Tibial nerve (tissue), 4 donors: ENCODE measurements around the gene DYNC1LI2. TPM values are rescaled to one million over a fixed set of nuclear protein-coding genes. Genes with fewer than 3 reads are reported as not detected.

Source experiments
- DNase-seq, 2 donors: peaks; one replicate each; pipeline ENCODE4 v3.0.0-alpha.2; 2019; ENCODE audit warnings: low spot score in 2 of 2
- H3K27ac ChIP-seq, 4 donors: fragments of 200-600 bp; sonication (generic) in 3 of 4; one replicate each; pipeline ENCODE4 v1.5.1; 2017 to 2019; ENCODE audit warnings: mild to moderate bottlenecking in 1 of 4
- H3K27me3 ChIP-seq, 2 donors: fragments of 200-600 bp; sonication (generic) in 1 of 2; one replicate each; pipeline versions ENCODE4 v1.5.1 to v1.6.0; 2017 to 2019
- H3K36me3 ChIP-seq, 3 donors: fragments of 200-600 bp; sonication (generic); one replicate each; pipeline ENCODE4 v1.5.1; 2018 to 2019
- H3K4me1 ChIP-seq, 4 donors: fragments of 200-600 bp; sonication (generic) in 3 of 4; one replicate each; pipeline ENCODE4 v1.5.1; 2017 to 2019
- H3K4me3 ChIP-seq, 4 donors: fragments of 200-600 bp; sonication (generic) in 3 of 4; one replicate each; pipeline ENCODE4 v1.5.1; 2017 to 2019; ENCODE audit warnings: mild to moderate bottlenecking in 1 of 4, moderate library complexity in 1 of 4
- H3K9me3 ChIP-seq, 4 donors: fragments of 200-600 bp; sonication (generic) in 3 of 4; one replicate each; pipeline ENCODE4 v1.5.1; 2017 to 2019
- EP300 ChIP-seq, 2 donors: sonication (generic); formaldehyde crosslinking; IDR thresholded peaks; one replicate each; pipeline ENCODE4 v1.6.1; 2017; ENCODE audit warnings: antibody characterized with exemption in 2 of 2, mild to moderate bottlenecking in 1 of 2
- POLR2A ChIP-seq, 2 donors: fragments of 450-650 bp; IDR thresholded peaks; one replicate each; pipeline ENCODE4 v1.6.1; 2017; ENCODE audit warnings: antibody characterized with exemption in 2 of 2, mild to moderate bottlenecking in 2 of 2, moderate library complexity in 2 of 2
- WGBS, 2 donors: methylation state at CpG; one replicate each; pipeline ENCODE4 v1.1.5; 2018; 5-methylcytosine and 5-hydroxymethylcytosine counted together
- total RNA-seq, 4 donors: library from RNA; depleted of rRNA; stranded (reverse); fragments of >200 nt; gene quantifications; one replicate each; pipeline ENCODE4 v1.1.0, GENCODE V29; 2016
- TF ChIP-seq, protein P1 (sequence below), 5 experiments: fragments of 200-600 bp in 3 of 5; fragments of 450-650 bp in 2 of 5; sonication (generic) in 3 of 5; IDR thresholded peaks; one replicate each; pipeline ENCODE4 v1.5.1; 2016 to 2019; ENCODE audit warnings: antibody characterized with exemption in 5 of 5, mild to moderate bottlenecking in 3 of 5, moderate library complexity in 2 of 5

The DYNC1LI2 gene
- total RNA-seq, 4 donors from 2014 or later = 248 to 363 (median 266) TPM

DNA sequence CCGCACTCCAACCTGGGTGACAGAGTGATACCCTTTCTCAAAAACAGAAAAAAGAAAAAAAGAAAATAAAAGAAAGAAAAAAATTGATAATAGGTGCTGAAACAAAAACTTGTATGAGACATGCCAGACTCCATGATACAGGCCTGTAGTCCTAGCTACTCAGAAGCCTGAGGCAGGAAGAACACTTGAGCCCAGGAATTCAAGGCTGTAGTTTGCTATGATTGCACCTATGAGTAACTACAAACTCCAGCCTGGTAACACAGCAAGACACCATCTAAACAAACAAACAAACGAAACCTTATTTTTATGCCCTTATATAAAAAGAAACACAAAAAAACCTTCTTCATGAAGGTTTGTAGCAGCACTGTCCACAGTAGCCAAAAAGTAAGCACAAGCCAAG lies 49.9 kb downstream of the DYNC1LI2 start:
- no peak overlapping the region for H3K4me3 ChIP-seq
- no peak overlapping the region for H3K27ac ChIP-seq
- H3K4me1 ChIP-seq = peaks cover 0 to 24% (median 3%) of the 10 kb centered on the region in 4 donors
- H3K27me3 ChIP-seq = no peaks in the 10 kb centered on the region
- H3K9me3 ChIP-seq = no peaks in the 10 kb centered on the region
- no peaks in the 10 kb centered on the region for H3K36me3 ChIP-seq
- no peak for TF ChIP-seq EP300 (IDR thresholded peaks at IDR 0.05)
- TF ChIP-seq, protein P1, sequence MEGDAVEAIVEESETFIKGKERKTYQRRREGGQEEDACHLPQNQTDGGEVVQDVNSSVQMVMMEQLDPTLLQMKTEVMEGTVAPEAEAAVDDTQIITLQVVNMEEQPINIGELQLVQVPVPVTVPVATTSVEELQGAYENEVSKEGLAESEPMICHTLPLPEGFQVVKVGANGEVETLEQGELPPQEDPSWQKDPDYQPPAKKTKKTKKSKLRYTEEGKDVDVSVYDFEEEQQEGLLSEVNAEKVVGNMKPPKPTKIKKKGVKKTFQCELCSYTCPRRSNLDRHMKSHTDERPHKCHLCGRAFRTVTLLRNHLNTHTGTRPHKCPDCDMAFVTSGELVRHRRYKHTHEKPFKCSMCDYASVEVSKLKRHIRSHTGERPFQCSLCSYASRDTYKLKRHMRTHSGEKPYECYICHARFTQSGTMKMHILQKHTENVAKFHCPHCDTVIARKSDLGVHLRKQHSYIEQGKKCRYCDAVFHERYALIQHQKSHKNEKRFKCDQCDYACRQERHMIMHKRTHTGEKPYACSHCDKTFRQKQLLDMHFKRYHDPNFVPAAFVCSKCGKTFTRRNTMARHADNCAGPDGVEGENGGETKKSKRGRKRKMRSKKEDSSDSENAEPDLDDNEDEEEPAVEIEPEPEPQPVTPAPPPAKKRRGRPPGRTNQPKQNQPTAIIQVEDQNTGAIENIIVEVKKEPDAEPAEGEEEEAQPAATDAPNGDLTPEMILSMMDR (IDR thresholded peaks at IDR 0.05) = no peak
- TF ChIP-seq POLR2A (IDR thresholded peaks at IDR 0.05) = no peak
- no peak for DNase-seq
- 89 to 90% methylated on average over 2 of the region's 2 CpGs for WGBS, 2 donors

DNA sequence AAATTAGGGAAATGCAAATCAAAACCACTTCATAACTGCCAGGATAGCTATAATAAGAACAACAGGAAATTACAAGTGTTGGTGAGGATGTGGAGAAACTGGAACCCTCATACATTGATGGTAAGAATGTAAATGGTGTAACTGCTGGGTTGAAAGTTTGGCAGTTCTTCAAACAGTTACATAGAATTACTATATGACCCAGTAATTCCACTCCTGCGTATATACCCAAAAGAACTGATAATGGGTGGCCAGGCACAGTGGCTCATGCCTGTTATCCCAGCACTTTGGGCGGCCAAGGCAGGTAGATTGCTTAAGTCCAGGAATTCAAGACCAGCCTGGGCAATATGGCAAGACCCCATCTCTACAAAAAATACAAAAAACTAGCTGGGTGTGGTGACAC lies 50.4 kb downstream of the DYNC1LI2 start:
- Histone ChIP-seq H3K4me3 (no peak overlapping the region), H3K4me1 (peaks cover 0 to 21% (median 1%) of the 10 kb centered on the region in 4 donors), H3K27me3 (no peaks in the 10 kb centered on the region), H3K36me3 (no peaks in the 10 kb centered on the region), H3K27ac (no peak overlapping the region), H3K9me3 (no peaks in the 10 kb centered on the region)
- 88 to 90% methylated on average over 2 of the region's 2 CpGs for WGBS, 2 donors
- TF ChIP-seq POLR2A (IDR thresholded peaks at IDR 0.05) (no peak), EP300 (IDR thresholded peaks at IDR 0.05) (no peak)
- TF ChIP-seq, protein P1 (IDR thresholded peaks at IDR 0.05) = no peak
- no peak for DNase-seq

DNA sequence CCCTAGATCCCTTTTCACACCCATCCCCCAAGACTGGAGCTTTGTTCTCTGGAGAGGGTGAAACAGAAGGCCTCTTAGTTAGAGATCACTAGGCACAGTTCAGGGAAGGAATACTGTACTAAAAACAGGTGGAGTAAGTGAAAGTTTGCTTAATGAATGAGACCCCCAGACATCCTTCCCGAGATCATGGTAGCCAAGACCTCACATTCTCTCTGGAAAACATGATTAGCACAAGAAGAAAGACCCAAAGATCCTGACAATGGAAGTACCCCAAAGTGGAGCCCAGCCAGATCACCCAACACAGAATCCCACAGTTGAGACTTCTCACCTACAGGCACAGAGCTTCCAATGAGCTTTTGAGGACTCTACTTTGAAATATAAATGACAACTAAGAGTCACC lies 51.5 kb downstream of the DYNC1LI2 start:
- H3K36me3 ChIP-seq = no peaks in the 10 kb centered on the region
- WGBS, 2 donors = 30 to 45% methylated on average over 1 of the region's 1 CpG
- no peak for DNase-seq
- H3K27ac ChIP-seq = no peak overlapping the region
- no peak for TF ChIP-seq POLR2A (IDR thresholded peaks at IDR 0.05)
- TF ChIP-seq EP300 (IDR thresholded peaks at IDR 0.05) = no peak
- TF ChIP-seq, protein P1 (IDR thresholded peaks at IDR 0.05) = no peak
- H3K4me3 ChIP-seq = no peak overlapping the region
- no peaks in the 10 kb centered on the region for H3K9me3 ChIP-seq
- H3K4me1 ChIP-seq = peaks cover 0 to 31% (median 7%) of the 10 kb centered on the region in 4 donors
- no peaks in the 10 kb centered on the region for H3K27me3 ChIP-seq

DNA sequence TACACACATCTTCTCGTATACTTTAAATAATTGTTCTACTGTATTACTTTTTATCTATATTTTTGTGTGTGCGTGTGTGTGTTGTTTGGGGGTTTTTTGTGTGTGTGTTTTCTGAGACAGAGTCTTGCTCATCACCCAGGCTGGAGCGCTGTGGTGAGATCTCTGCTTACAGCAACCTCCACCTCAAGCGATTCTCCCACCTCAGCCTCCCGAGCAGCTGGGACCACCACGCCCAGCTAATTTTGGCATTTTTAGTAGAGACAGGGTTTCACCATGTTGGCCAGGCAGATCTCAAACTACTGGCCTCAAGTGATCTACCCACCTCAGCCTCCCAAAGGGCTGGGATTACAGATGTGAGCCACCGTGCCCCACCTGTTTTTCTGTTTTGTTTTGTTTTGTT lies 53.4 kb downstream of the DYNC1LI2 start:
- H3K4me3 ChIP-seq = no peak overlapping the region
- H3K9me3 ChIP-seq = no peaks in the 10 kb centered on the region
- no peaks in the 10 kb centered on the region for H3K27me3 ChIP-seq
- no peak overlapping the region for H3K27ac ChIP-seq
- WGBS, 2 donors = 77 to 87% methylated on average over 7 of the region's 7 CpGs
- peaks cover 0 to 25% (median 7%) of the 10 kb centered on the region in 4 donors for H3K4me1 ChIP-seq
- no peak for TF ChIP-seq EP300 (IDR thresholded peaks at IDR 0.05)
- TF ChIP-seq, protein P1 (IDR thresholded peaks at IDR 0.05) = no peak
- no peak for TF ChIP-seq POLR2A (IDR thresholded peaks at IDR 0.05)
- no peaks in the 10 kb centered on the region for H3K36me3 ChIP-seq
- DNase-seq = no peak

DNA sequence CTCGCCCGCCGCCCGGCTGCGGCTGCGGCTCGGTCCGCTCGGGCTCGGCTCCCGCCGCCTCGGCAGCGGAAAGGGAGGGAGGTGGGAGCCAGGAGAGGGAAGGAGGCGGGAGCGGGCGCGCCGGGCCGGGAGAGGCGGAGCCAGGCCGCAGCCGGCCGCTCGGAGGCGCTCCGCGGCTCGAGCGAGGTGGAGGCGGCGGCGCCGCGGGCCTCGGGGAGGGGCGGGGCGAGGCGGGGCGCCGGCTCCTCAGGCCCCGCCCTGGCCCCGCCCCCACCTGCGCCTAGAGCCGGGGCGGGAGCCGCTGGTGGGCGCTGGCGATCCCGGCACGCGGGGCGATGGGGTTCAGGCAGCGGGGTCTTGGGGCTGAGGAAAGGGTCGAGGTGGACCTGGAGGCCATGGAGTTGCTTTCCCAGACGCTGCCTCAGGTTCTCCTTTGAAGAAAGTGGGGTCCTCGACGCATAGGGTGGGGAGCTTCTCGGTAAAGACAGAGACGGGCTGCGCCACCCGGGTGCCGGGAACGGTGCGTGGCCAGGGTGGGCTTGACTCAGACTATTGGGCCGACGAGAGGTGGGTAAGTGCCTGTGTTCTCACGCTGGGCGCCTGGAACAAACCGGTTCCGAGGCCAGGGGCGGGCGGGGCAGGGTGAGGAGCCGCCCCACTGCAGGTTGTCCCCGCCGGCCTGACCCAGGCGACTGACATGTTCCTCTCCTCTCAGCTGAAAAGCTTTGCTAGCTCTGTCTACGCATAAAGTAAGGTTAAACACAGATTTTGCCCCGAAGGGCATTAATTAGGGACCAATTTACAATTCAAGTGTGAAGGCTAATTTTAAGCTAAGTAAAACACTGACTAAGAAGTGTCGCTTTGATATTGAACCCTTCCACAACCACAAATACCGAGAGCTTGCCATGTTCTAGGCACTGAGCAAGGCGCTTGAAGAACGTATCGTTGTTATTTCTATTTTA lies 54.5 kb downstream of the DYNC1LI2 start, which contains the start of gene CMTM4:
Gene CMTM4 (minus strand): TSS at position 75 of the 962 bp plus-strand sequence. CDS start 218 bp downstream, outside the sequence.
- DNase-seq = peak; percentile 63 to 74
- Histone ChIP-seq H3K4me3 (peak within 1 kb of the TSS; percentile 65 to 86 (median 73)), H3K27ac (peak within 1 kb of the TSS; percentile 63 to 80 (median 70)), H3K9me3 (no peaks in the 10 kb centered on the region), H3K4me1 (peaks cover 0 to 25% (median 7%) of the 10 kb centered on the region in 4 donors), H3K36me3 (no peaks in the 10 kb centered on the region), H3K27me3 (no peaks in the 10 kb centered on the region)
- TF ChIP-seq, protein P1 (IDR thresholded peaks at IDR 0.05) = peak in 4 of 5 experiments; percentile 13 to 48 (median 40)
- TF ChIP-seq EP300 (IDR thresholded peaks at IDR 0.05) (peak in 1 of 2 donors; percentile 30), POLR2A (IDR thresholded peaks at IDR 0.05) (peak in 1 of 2 donors; percentile 43)
- 12 to 13% methylated on average over 27 to 30 of the region's 84 CpGs for whole genome bisulfite sequencing, 2 donors
